K562 (cell line): ENCODE data around the gene NMS. TPM values are rescaled to one million over a fixed set of nuclear protein-coding genes. Genes with fewer than 3 reads are reported as not detected.
A peak's percentile ranks its signal among the peaks of the same experiment; 100 is the strongest.

Source experiments
- BCOR ChIP-seq: fragments of 450-650 bp; IDR thresholded peaks from 2 replicates; pipeline ENCODE4 v1.6.1; 2016
- CCNT2 ChIP-seq: IDR thresholded peaks from 2 replicates; pipeline ENCODE4 v1.6.1; 2011; ENCODE audit warnings: borderline replicate concordance, low read depth, mild to moderate bottlenecking, moderate library complexity, mixed read lengths, low read length; ENCODE audit not compliant: insufficient read length; ENCODE audit errors: extremely low read depth
- EHMT2 ChIP-seq: fragments of 450-650 bp; IDR thresholded peaks from 2 replicates; pipeline ENCODE4 v1.6.1; 2018; ENCODE audit warnings: antibody characterized with exemption
- GABPA ChIP-seq: fragments of 200-800 bp; sonication (Bioruptor generic); conservative IDR thresholded peaks from 2 replicates; pipeline ENCODE4 v1.6.1; 2016; ENCODE audit warnings: low read depth, missing genetic modification characterization, missing compliant biosample characterization
- HDAC6 ChIP-seq: IDR thresholded peaks from 2 replicates; pipeline ENCODE4 v1.6.1; 2012; ENCODE audit warnings: low read depth, mild to moderate bottlenecking, control low read depth, inconsistent platforms, low read length, moderate library complexity
- MED1 ChIP-seq: sonication (generic); formaldehyde crosslinking; IDR thresholded peaks from 2 replicates; pipeline ENCODE4 v1.8.1; 2023; ENCODE audit warnings: missing genetic modification reagents, borderline replicate concordance
- MTA1 ChIP-seq: fragments of 450-650 bp; IDR thresholded peaks from 2 replicates; pipeline ENCODE4 v1.6.1; 2017; ENCODE audit warnings: borderline replicate concordance
- MTA3 ChIP-seq: fragments of 450-650 bp; formaldehyde crosslinking; IDR thresholded peaks from 2 replicates; pipeline ENCODE4 v1.6.1; 2017; ENCODE audit warnings: mild to moderate bottlenecking, borderline replicate concordance
- NCOA1 ChIP-seq: fragments of 450-650 bp; IDR thresholded peaks from 2 replicates; pipeline ENCODE4 v1.6.1; 2016; ENCODE audit warnings: low read depth
- NFIC ChIP-seq: fragments of 450-650 bp; IDR thresholded peaks from 2 replicates; pipeline ENCODE4 v1.6.1; 2017; ENCODE audit warnings: mild to moderate bottlenecking, inconsistent platforms
- NR4A1 ChIP-seq, 2 experiments: fragments of 250-450 bp in 1 of 2; fragments of 450-650 bp in 1 of 2; sonication (Bioruptor Pico) in 1 of 2; IDR thresholded peaks; 2 replicates each; pipeline versions ENCODE4 v1.4.0 to v1.6.1; 2016 to 2020; ENCODE audit warnings: mild to moderate bottlenecking in 2 of 2, missing compliant biosample characterization in 1 of 2, missing genetic modification characterization in 1 of 2, moderate library complexity in 1 of 2
- POLR2AphosphoS5 ChIP-seq: IDR thresholded peaks from 2 replicates; pipeline ENCODE4 v1.6.1; 2011; ENCODE audit warnings: mild to moderate bottlenecking, low read depth, low read length, moderate library complexity; ENCODE audit not compliant: control insufficient read depth, insufficient read depth
- SAFB2 ChIP-seq: fragments of 200-400 bp; formaldehyde crosslinking; IDR thresholded peaks from 2 replicates; pipeline ENCODE4 v1.6.1; 2018; ENCODE audit warnings: borderline replicate concordance, low read length, low read depth, moderate library complexity; ENCODE audit not compliant: severe bottlenecking
- SMAD4 ChIP-seq: fragments of 250-450 bp; sonication (Bioruptor Pico); conservative IDR thresholded peaks from 2 replicates; pipeline ENCODE4 v1.8.0; 2021; ENCODE audit warnings: inconsistent platforms, mild to moderate bottlenecking, moderate library complexity
- SMARCE1 ChIP-seq: fragments of 450-650 bp; IDR thresholded peaks from 2 replicates; pipeline ENCODE4 v1.7.1; 2016; ENCODE audit warnings: mild to moderate bottlenecking
- SRSF7 ChIP-seq: fragments of 200-400 bp; formaldehyde crosslinking; optimal IDR thresholded peaks from 2 replicates; pipeline ENCODE3; 2017; ENCODE audit warnings: mild to moderate bottlenecking, low read depth, low read length
- YY1 ChIP-seq, 3 experiments: IDR thresholded peaks; 2 replicates each; pipeline ENCODE4 v1.6.1; 2011; ENCODE audit warnings: low read length in 2 of 3, mild to moderate bottlenecking in 2 of 3, moderate library complexity in 2 of 3, borderline replicate concordance in 1 of 3, control low read depth in 1 of 3, low read depth in 1 of 3; ENCODE audit not compliant: insufficient read depth in 3 of 3, insufficient replicate concordance in 2 of 3, control insufficient read depth in 1 of 3, insufficient read length in 1 of 3; ENCODE audit errors: extremely low read depth in 1 of 3
- ZNF384 ChIP-seq: IDR thresholded peaks from 2 replicates; pipeline ENCODE4 v1.6.1; 2012; ENCODE audit warnings: low read depth, low read length, improper control_type of control experiment
- ZNF408 ChIP-seq: fragments of 250-450 bp; sonication (Bioruptor Pico); IDR thresholded peaks from 2 replicates; pipeline ENCODE4 v1.4.0; 2020; ENCODE audit warnings: low read depth, mild to moderate bottlenecking, moderate library complexity
- polyA plus RNA-seq, 8 experiments: library from polyadenylated mRNA; depleted of rRNA in 4 of 8; stranded (reverse) in 5 of 8; unstranded in 3 of 8; fragments of >200 nt; fragmentation: Nextera tagmentation in 2 of 8; fragmentation: Illumina TruSeq in 1 of 8; extraction: Ambion mirVana in 2 of 8; extraction: Trizol in 1 of 8; gene quantifications; 2 replicates each; pipeline versions ENCODE4 v1.2.1 to v1.2.3, GENCODE V29; 2011 to 2014; ENCODE audit warnings: inconsistent platforms in 1 of 8, missing spikeins in 1 of 8
- total RNA-seq, 7 experiments: library from RNA; depleted of rRNA in 6 of 7; stranded (reverse); fragments of >200 nt in 6 of 7; fragmentation: Illumina TruSeq in 2 of 7; extraction: Trizol in 2 of 7; gene quantifications; 2 replicates each; pipeline versions ENCODE4 v1.2.1 to v1.2.3, GENCODE V29; 2011 to 2021; ENCODE audit warnings: low replicate concordance in 1 of 7
- TF ChIP-seq, protein P1 (sequence below): sonication (generic); formaldehyde crosslinking; IDR thresholded peaks from 2 replicates; pipeline ENCODE4 v1.8.0; 2022; ENCODE audit warnings: mild to moderate bottlenecking, missing genetic modification reagents
- TF ChIP-seq, protein P2 (sequence below): IDR thresholded peaks from 3 replicates; pipeline ENCODE4 v1.6.1; 2011; ENCODE audit warnings: borderline replicate concordance, mild to moderate bottlenecking, moderate library complexity; ENCODE audit not compliant: insufficient read length; ENCODE audit errors: extremely low read depth

Gene NMS
- total and polyA plus RNA-seq, 9 of the 15 experiments (the other 6 are each of a cell fraction or from before 2014, with no cell fraction given) = not detected

DNA sequence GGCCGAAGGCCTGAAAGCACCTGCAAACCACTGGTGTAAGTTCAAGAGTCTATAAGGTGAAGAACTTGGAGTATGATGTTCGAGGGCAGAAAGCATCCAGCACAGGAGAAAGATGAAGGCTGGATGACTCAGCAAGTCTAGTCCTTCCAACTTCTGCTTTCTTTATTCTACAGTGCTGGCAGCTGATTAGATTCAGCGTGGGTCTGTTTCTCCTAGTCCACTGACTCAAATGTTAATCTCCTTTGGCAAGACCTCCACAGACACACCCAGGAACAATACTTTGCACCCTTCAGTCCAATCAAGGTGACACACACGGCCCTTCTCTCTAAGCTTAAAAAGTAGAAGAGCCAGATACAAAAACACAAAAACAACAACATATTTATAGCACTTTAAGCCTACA is 43.4 kb downstream of the NMS start (continued):
- TF ChIP-seq MED1 (no peak), SRSF7 (no peak), ZNF384 (no peak), NR4A1 (CRISPR knock-in tag; IDR thresholded peaks at IDR 0.05) (no peak), NR4A1 (tag; IDR thresholded peaks at IDR 0.05) (no peak), HDAC6 (no peak), NCOA1 (peak; percentile 71; the same call in 1 of the 2 replicates), SMARCE1 (peak; percentile 88), EHMT2 (peak; percentile 75; the same call in 1 of the 2 replicates), GABPA (tag) (no peak), MTA3 (0 out of 2 replicates have a peak, but pooled peaks have one; percentile 23), MTA1 (peak; percentile 71), CCNT2 (peak; percentile 38), NFIC (peak; percentile 80), SMAD4 (peak; percentile 82), SAFB2 (no peak), BCOR (0 out of 2 replicates have a peak, but pooled peaks have one; percentile 10), POLR2AphosphoS5 (peak; percentile 83; the same call in 1 of the 2 replicates), ZNF408 (CRISPR knock-in tag) (no peak), YY1 (IDR thresholded peaks at IDR 0.05; ENCODE audit: borderline replicate concordance in 1 of 3, control insufficient read depth in 1 of 3, extremely low read depth in 1 of 3, insufficient read depth in 3 of 3, insufficient read length in 1 of 3, insufficient replicate concordance in 2 of 3, low read depth in 1 of 3, low read length in 2 of 3) (peak in 1 of 3 experiments; percentile 30)
- TF ChIP-seq, protein P1, sequence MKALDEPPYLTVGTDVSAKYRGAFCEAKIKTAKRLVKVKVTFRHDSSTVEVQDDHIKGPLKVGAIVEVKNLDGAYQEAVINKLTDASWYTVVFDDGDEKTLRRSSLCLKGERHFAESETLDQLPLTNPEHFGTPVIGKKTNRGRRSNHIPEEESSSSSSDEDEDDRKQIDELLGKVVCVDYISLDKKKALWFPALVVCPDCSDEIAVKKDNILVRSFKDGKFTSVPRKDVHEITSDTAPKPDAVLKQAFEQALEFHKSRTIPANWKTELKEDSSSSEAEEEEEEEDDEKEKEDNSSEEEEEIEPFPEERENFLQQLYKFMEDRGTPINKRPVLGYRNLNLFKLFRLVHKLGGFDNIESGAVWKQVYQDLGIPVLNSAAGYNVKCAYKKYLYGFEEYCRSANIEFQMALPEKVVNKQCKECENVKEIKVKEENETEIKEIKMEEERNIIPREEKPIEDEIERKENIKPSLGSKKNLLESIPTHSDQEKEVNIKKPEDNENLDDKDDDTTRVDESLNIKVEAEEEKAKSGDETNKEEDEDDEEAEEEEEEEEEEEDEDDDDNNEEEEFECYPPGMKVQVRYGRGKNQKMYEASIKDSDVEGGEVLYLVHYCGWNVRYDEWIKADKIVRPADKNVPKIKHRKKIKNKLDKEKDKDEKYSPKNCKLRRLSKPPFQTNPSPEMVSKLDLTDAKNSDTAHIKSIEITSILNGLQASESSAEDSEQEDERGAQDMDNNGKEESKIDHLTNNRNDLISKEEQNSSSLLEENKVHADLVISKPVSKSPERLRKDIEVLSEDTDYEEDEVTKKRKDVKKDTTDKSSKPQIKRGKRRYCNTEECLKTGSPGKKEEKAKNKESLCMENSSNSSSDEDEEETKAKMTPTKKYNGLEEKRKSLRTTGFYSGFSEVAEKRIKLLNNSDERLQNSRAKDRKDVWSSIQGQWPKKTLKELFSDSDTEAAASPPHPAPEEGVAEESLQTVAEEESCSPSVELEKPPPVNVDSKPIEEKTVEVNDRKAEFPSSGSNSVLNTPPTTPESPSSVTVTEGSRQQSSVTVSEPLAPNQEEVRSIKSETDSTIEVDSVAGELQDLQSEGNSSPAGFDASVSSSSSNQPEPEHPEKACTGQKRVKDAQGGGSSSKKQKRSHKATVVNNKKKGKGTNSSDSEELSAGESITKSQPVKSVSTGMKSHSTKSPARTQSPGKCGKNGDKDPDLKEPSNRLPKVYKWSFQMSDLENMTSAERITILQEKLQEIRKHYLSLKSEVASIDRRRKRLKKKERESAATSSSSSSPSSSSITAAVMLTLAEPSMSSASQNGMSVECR (CRISPR knock-in tag) = no peak
- TF ChIP-seq, protein P2, sequence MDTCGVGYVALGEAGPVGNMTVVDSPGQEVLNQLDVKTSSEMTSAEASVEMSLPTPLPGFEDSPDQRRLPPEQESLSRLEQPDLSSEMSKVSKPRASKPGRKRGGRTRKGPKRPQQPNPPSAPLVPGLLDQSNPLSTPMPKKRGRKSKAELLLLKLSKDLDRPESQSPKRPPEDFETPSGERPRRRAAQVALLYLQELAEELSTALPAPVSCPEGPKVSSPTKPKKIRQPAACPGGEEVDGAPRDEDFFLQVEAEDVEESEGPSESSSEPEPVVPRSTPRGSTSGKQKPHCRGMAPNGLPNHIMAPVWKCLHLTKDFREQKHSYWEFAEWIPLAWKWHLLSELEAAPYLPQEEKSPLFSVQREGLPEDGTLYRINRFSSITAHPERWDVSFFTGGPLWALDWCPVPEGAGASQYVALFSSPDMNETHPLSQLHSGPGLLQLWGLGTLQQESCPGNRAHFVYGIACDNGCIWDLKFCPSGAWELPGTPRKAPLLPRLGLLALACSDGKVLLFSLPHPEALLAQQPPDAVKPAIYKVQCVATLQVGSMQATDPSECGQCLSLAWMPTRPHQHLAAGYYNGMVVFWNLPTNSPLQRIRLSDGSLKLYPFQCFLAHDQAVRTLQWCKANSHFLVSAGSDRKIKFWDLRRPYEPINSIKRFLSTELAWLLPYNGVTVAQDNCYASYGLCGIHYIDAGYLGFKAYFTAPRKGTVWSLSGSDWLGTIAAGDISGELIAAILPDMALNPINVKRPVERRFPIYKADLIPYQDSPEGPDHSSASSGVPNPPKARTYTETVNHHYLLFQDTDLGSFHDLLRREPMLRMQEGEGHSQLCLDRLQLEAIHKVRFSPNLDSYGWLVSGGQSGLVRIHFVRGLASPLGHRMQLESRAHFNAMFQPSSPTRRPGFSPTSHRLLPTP = no peak
